ENCODE data around the gene TNPO2.

GRCh38 chr19:12770922-12771321 is 47.2 kb upstream of the TNPO2 start:
- TF ChIP-seq CTCF (IDR thresholded peaks at IDR 0.05; ENCODE audit: low read depth, low read length) (no peak), EZH2phosphoT487 (IDR thresholded peaks at IDR 0.05; ENCODE audit: low read depth) (no peak)

Data from OCI-LY3 (cell line).